Endothelial cell of umbilical vein (primary cell): Measurements from ENCODE around the gene DPPA4. TPM values are rescaled to one million over a fixed set of nuclear protein-coding genes. Genes with fewer than 3 reads are reported as not detected.
"Not testable (repeated sequence)": the region's sequence is repeated elsewhere in the genome, so short reads cannot be mapped to it uniquely, and the experiment has no call there.

ENCODE experiments used
- BruUV-seq: library from RNA; stranded (reverse); fragments of 400-500 nt; replicated peaks from 2 replicates; lab custom pipeline; 2021; lab: Mats Ljungman, UMichigan
- CTCF ChIA-PET: fragments of 300-600, 350-600 bp; sonication (Branson Sonifier 250); formaldehyde crosslinking; loops from one replicate; lab custom pipeline; 2021; ENCODE audit warnings: antibody characterized with exemption, inconsistent platforms; lab: Charles Lee
- POLR2A ChIA-PET: fragments of 300-600, 350-600 bp; sonication (Branson Sonifier 250); formaldehyde crosslinking; loops from one replicate; lab custom pipeline; 2021; ENCODE audit warnings: antibody characterized with exemption, inconsistent platforms; lab: Charles Lee
- DNase-seq: peaks from one replicate; pipeline ENCODE4 v3.0.0-alpha.2; 2011; ENCODE audit warnings: low read depth, low spot score
- FAIRE-seq: peaks from 2 replicates; lab custom pipeline; 2011; peaks lifted over from hg19 to GRCh38; lab: Jason Lieb, UNC
- H2AFZ ChIP-seq: 2 replicates; pipeline ENCODE4 v1.6.0; 2012; ENCODE audit warnings: low read depth, low read length, control low read depth, inconsistent platforms
- H3K27ac ChIP-seq: 2 replicates; pipeline ENCODE4 v1.5.1; 2011; ENCODE audit warnings: low read depth, mild to moderate bottlenecking, control low read depth, low read length, moderate library complexity; ENCODE audit not compliant: insufficient read depth
- H3K27me3 ChIP-seq, 2 experiments: 2 replicates each; pipeline versions ENCODE4 v1.6.0 to v1.6.1; 2011; ENCODE audit warnings: low read length in 2 of 2, mixed read lengths in 1 of 2; ENCODE audit not compliant: control insufficient read depth in 2 of 2, insufficient read depth in 2 of 2
- H3K36me3 ChIP-seq, 2 experiments: 2 replicates in 1 of 2; 3 replicates in 1 of 2; pipeline ENCODE4 v1.5.1; 2011; ENCODE audit warnings: low read length in 2 of 2, mild to moderate bottlenecking in 1 of 2, moderate library complexity in 1 of 2; ENCODE audit not compliant: control insufficient read depth in 2 of 2, insufficient read depth in 2 of 2; ENCODE audit errors: extremely low read depth in 1 of 2
- H3K4me1 ChIP-seq: 3 replicates; pipeline ENCODE4 v1.5.1; 2011; ENCODE audit warnings: mild to moderate bottlenecking, low read length; ENCODE audit not compliant: control insufficient read depth, insufficient read depth; ENCODE audit errors: extremely low read depth
- H3K4me2 ChIP-seq: 2 replicates; pipeline ENCODE4 v1.6.1; 2011; ENCODE audit warnings: low read length, control low read depth, mixed read lengths; ENCODE audit not compliant: insufficient read depth
- H3K4me3 ChIP-seq, 3 experiments: fragments of 200-600 bp in 1 of 3; sonication (generic), shearing (Covaris generic) in 1 of 3; replicated peaks in 1 of 3; 2 replicates each; pipeline ENCODE4 v1.5.1; 2011 to 2016; ENCODE audit warnings: control low read depth in 3 of 3, low read length in 3 of 3, mild to moderate bottlenecking in 2 of 3, inconsistent platforms in 1 of 3, low read depth in 1 of 3, moderate library complexity in 1 of 3; ENCODE audit not compliant: insufficient read depth in 1 of 3
- H3K79me2 ChIP-seq: 2 replicates; pipeline ENCODE4 v1.6.0; 2012; ENCODE audit warnings: low read length, inconsistent platforms; ENCODE audit not compliant: control insufficient read depth, insufficient read depth
- H3K9ac ChIP-seq: replicated peaks from 2 replicates; pipeline ENCODE3; 2011; ENCODE audit warnings: low read length, control low read depth; ENCODE audit not compliant: insufficient read depth; ENCODE audit errors: extremely low read depth
- H3K9me1 ChIP-seq: replicated peaks from 3 replicates; pipeline ENCODE4 v1.6.0; 2011; ENCODE audit warnings: mild to moderate bottlenecking, low read length; ENCODE audit not compliant: control insufficient read depth, insufficient read depth; ENCODE audit errors: extremely low read depth
- H3K9me3 ChIP-seq: replicated peaks from 2 replicates; pipeline ENCODE4 v1.5.1; 2012; ENCODE audit warnings: low read length, inconsistent platforms; ENCODE audit not compliant: control insufficient read depth, insufficient read depth
- H4K20me1 ChIP-seq: replicated peaks from 2 replicates; pipeline ENCODE3; 2011; ENCODE audit warnings: mild to moderate bottlenecking, low read length; ENCODE audit not compliant: control insufficient read depth, insufficient read depth; ENCODE audit errors: extremely low read depth
- EZH2 ChIP-seq: IDR thresholded peaks from 2 replicates; pipeline ENCODE4 v1.6.1; 2012; ENCODE audit warnings: borderline replicate concordance, low read depth, mild to moderate bottlenecking, moderate library complexity, low read length, inconsistent platforms; ENCODE audit not compliant: severe bottlenecking
- FOS ChIP-seq: IDR thresholded peaks from 2 replicates; pipeline ENCODE4 v1.6.1; 2011; ENCODE audit warnings: mild to moderate bottlenecking, low read length, moderate library complexity, borderline replicate concordance; ENCODE audit not compliant: insufficient read depth
- GATA2 ChIP-seq: IDR thresholded peaks from 2 replicates; pipeline ENCODE4 v1.7.0; 2011; ENCODE audit warnings: low read depth, mild to moderate bottlenecking, moderate library complexity, mixed read lengths, low read length; ENCODE audit not compliant: insufficient read length, insufficient read depth
- JUN ChIP-seq: IDR thresholded peaks from 2 replicates; pipeline ENCODE4 v1.6.1; 2011; ENCODE audit warnings: borderline replicate concordance, low read depth; ENCODE audit not compliant: insufficient read length, insufficient read depth
- MYC ChIP-seq: IDR thresholded peaks from one replicate; pipeline ENCODE4 v1.6.1; 2011; ENCODE audit warnings: mild to moderate bottlenecking, low read depth, low read length
- POLR2A ChIP-seq: IDR thresholded peaks from 2 replicates; pipeline ENCODE4 v1.6.1; 2012; ENCODE audit warnings: low read depth, mild to moderate bottlenecking, control low read depth, low read length
- POLR2AphosphoS5 ChIP-seq: IDR thresholded peaks from 2 replicates; pipeline ENCODE4 v1.6.1; 2012; ENCODE audit warnings: low read depth, mild to moderate bottlenecking, control low read depth, low read length, moderate library complexity; ENCODE audit not compliant: insufficient read depth
- dilution Hi-C: fragments of 300-500 bp; cut with MboI; formaldehyde crosslinking; loops from one replicate; pipeline ENCODE4 v1.15.0; 2019; ENCODE audit warnings: low sequenced_read_pairs; ENCODE audit not compliant: extremely low pct_ligation_motif_present
- intact Hi-C: fragments of 100-400 bp; cut with micrococcal nuclease; formaldehyde crosslinking; loops from one replicate; pipeline ENCODE4 v1.10.0; 2022
- polyA plus RNA-seq, 4 experiments: library from polyadenylated mRNA; depleted of rRNA in 3 of 4; stranded (reverse) in 3 of 4; unstranded in 1 of 4; fragments of >200 nt; gene quantifications; 2 replicates each; pipeline versions ENCODE4 v1.2.1 to v1.2.3, GENCODE V29; 2011 to 2012; ENCODE audit warnings: missing spikeins in 1 of 4
- total RNA-seq: library from RNA; stranded (reverse); gene quantifications from 2 replicates; pipeline ENCODE4 v1.2.3, GENCODE V29; 2021
- TF ChIP-seq, protein P1 (sequence below), 2 donors: IDR thresholded peaks; 1 replicate in 1 of 2; 2 replicates in 1 of 2; pipeline ENCODE4 v1.5.1; 2011; ENCODE audit warnings: low read length in 2 of 2, mild to moderate bottlenecking in 2 of 2, moderate library complexity in 2 of 2, control low read depth in 1 of 2, inconsistent platforms in 1 of 2, low read depth in 1 of 2; ENCODE audit not compliant: insufficient read depth in 1 of 2; ENCODE audit errors: extremely low read depth in 1 of 2
- TF ChIP-seq, protein P2 (sequence below): IDR thresholded peaks from 2 replicates; pipeline ENCODE4 v1.6.1; 2011; ENCODE audit not compliant: insufficient read depth, insufficient read length

DPPA4 gene
- total and polyA plus RNA-seq, 2 donors (not counting 3 experiments of a cell fraction or from before 2014, with no cell fraction given): 0.06 TPM; not detected in 1

DNA sequence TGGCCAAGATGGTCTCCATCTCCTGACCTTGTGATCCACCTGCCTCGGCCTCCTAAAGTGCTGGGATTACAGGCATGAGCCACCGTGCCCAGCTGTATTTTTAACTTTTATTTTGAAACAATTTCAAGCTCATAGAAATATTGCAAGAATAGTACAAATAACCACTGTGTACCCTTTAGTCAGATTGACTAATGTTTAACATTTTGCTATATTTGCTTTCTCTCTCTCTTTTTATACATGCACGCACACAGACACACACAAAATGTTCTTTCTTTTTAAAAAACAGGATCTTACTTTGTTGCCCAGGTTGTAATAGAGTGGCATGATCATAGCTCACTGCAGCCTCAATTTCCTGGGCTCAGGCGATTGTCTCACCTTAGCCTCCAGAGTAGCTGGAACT, 25.5 kb upstream of the DPPA4 start:
- CTCF ChIA-PET: no interaction called here
- BruUV-seq: no TSS peak

GRCh38 chr3:109358809-109359208, 21.5 kb upstream of the DPPA4 start:
- H3K9ac ChIP-seq, H3K4me1 ChIP-seq, H3K27ac ChIP-seq, H3K79me2 ChIP-seq, CTCF ChIA-PET, DNase-seq, H3K4me3 ChIP-seq, FAIRE-seq, POLR2A ChIA-PET, intact Hi-C loops, dilution Hi-C loops, H3K9me3 ChIP-seq, BruUV-seq, H3K9me1 ChIP-seq, H3K4me2 ChIP-seq, H3K27me3 ChIP-seq, H3K36me3 ChIP-seq, H4K20me1 ChIP-seq, H2AFZ ChIP-seq: not testable (repeated sequence)

More for the DNA sequence above, 25.5 kb upstream of the DPPA4 start:
- H2AFZ ChIP-seq: no peak overlapping the region
- H3K27me3 ChIP-seq: no peaks in the 10 kb centered on the region
- dilution Hi-C loops (no loop called here), intact Hi-C loops (no loop called here)
- no peaks in the 10 kb centered on the region for H3K9me1 ChIP-seq
- DNase-seq (no peak), FAIRE-seq (no peak)
- no peak overlapping the region for H3K27ac ChIP-seq
- no peaks in the 10 kb centered on the region for H3K79me2 ChIP-seq
- no peaks in the 10 kb centered on the region for H4K20me1 ChIP-seq
- no peaks in the 10 kb centered on the region for H3K4me1 ChIP-seq
- H3K4me2 ChIP-seq: no peak overlapping the region
- no peaks in the 10 kb centered on the region for H3K36me3 ChIP-seq
- POLR2A ChIA-PET: no interaction called here
- H3K9ac ChIP-seq: no peak overlapping the region
- TF ChIP-seq, protein P1, sequence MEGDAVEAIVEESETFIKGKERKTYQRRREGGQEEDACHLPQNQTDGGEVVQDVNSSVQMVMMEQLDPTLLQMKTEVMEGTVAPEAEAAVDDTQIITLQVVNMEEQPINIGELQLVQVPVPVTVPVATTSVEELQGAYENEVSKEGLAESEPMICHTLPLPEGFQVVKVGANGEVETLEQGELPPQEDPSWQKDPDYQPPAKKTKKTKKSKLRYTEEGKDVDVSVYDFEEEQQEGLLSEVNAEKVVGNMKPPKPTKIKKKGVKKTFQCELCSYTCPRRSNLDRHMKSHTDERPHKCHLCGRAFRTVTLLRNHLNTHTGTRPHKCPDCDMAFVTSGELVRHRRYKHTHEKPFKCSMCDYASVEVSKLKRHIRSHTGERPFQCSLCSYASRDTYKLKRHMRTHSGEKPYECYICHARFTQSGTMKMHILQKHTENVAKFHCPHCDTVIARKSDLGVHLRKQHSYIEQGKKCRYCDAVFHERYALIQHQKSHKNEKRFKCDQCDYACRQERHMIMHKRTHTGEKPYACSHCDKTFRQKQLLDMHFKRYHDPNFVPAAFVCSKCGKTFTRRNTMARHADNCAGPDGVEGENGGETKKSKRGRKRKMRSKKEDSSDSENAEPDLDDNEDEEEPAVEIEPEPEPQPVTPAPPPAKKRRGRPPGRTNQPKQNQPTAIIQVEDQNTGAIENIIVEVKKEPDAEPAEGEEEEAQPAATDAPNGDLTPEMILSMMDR (IDR thresholded peaks at IDR 0.05; ENCODE audit: extremely low read depth in 1 of 2, insufficient read depth in 1 of 2, low read depth in 1 of 2, low read length in 2 of 2): no peak
- no peak for TF ChIP-seq FOS
- TF ChIP-seq, protein P2, sequence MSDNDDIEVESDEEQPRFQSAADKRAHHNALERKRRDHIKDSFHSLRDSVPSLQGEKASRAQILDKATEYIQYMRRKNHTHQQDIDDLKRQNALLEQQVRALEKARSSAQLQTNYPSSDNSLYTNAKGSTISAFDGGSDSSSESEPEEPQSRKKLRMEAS: no peak
- no peak for TF ChIP-seq EZH2
- no peak for TF ChIP-seq JUN
- no peak for TF ChIP-seq POLR2A
- TF ChIP-seq POLR2AphosphoS5: no peak
- TF ChIP-seq GATA2: no peak
- no peak for TF ChIP-seq MYC
- no peak overlapping the region for H3K4me3 ChIP-seq
- H3K9me3 ChIP-seq: no peaks in the 10 kb centered on the region
